ENCODE measurements around the gene IMP4. TPM values are rescaled to one million over a fixed set of nuclear protein-coding genes. Genes with fewer than 3 reads are reported as not detected.

The IMP4 gene
- total RNA-seq, 1 donor from 2014 or later: 36.7 TPM

DNA sequence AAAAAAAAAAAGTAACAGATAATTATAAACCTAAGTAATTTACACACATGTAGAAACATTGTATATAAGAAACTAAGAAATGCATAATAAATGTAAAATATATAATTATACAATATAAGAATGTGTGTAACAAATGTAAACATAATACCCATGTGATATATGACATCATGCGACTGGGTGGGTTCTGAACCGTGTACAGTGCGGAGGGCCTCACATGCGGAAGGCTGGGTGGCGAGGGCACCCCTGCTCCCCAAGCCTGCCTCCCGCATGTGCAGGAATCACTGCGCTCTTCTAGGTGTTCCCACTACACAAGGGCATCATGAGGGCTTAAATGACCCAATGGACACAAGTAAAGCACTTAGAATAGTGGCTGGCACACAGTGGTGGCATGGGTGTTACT lies 15.2 kb downstream of the IMP4 start:
- DNase-seq: no peak

DNA sequence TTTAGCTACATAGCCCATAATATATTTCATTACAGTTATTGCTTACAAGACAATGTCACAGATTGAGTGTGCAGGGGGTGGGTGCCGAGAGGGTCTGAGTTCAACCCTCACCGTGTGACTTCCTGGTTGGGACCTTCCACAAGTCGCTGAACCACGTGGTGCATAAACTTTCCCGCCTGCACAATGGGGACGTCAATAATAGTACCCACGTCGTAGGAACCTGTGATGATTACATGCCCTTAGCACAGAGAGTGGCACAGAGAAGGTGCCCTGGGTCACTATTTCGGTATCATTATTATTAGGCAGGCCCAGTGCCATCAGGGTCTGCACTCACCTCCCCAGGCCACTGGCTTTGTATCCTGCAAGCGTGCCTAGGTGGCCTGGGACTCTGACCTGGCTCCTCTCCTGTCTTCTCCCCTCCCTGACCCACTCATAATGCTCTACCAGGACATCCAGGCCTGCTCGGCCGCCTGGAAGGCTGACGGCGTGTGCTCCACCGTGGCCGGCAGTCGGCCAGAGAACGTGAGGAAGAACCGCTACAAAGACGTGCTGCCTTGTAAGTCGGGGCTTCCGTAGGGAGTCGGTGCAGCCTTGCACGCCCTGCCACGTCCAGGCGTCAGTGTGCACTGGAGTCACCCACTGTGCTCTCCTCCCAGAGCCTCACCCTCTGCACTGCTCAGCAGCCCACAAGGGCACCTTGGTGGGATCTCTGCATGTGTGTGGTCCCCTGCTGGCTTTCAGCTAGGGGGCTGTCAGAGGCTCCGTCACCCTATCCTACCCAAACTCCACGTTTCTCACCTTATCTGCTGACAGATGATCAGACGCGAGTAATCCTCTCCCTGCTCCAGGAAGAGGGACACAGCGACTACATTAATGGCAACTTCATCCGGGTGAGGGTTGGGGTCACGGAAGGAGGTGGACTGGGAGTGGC lies 16.0 kb downstream of the IMP4 start:
- DNase-seq: no peak

DNA sequence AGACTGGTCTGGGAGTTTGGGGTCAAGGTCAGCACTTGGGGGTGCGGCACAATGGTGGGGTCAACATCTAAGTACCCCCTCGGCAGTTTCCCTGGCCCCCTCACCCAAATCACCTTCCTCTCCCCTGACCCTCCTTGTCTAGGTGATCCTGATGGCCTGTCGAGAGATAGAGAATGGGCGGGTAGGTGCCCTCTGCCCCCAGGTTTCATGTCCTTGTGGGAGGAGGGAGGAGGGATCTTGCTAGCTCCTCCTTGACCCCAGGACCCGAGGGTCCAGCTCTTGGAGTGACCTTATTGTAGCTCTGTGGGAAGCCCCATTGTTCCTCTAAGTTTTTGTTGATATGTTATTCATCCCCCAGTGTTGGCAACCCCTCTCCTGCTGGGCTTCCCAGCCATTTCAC lies 16.8 kb downstream of the IMP4 start:
- no peak for DNase-seq

GRCh38 chr2:130363479-130363878 lies 20.8 kb downstream of the IMP4 start:
- DNase-seq: no peak

GRCh38 chr2:130365075-130365474 lies 22.4 kb downstream of the IMP4 start:
- no peak for DNase-seq

DNA sequence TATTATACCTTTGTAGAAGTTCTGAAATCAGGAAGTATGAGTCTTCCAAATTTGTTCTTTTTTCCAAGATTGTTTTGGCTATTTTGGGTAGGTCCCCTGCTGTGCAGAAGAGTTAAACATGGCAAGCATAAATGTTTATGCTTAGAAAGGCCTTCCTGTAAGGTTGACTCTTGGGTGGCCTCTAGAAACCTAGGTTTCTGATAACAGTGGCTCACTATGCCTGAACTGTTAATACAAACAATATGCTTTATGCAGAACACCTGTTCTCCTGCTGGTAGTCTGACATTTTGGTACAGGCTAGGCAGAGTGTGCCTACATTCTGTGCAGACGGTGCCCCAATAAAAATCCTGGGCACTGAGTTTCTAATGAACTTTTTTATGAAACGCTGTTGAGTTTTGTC lies 23.3 kb downstream of the IMP4 start:
- DNase-seq: no peak

- no peak for DNase-seq
These were observed 24.0 kb downstream of the IMP4 start for GRCh38 chr2:130366720-130367119.

GRCh38 chr2:130368786-130369185 lies 26.1 kb downstream of the IMP4 start:
- no peak for DNase-seq

DNA sequence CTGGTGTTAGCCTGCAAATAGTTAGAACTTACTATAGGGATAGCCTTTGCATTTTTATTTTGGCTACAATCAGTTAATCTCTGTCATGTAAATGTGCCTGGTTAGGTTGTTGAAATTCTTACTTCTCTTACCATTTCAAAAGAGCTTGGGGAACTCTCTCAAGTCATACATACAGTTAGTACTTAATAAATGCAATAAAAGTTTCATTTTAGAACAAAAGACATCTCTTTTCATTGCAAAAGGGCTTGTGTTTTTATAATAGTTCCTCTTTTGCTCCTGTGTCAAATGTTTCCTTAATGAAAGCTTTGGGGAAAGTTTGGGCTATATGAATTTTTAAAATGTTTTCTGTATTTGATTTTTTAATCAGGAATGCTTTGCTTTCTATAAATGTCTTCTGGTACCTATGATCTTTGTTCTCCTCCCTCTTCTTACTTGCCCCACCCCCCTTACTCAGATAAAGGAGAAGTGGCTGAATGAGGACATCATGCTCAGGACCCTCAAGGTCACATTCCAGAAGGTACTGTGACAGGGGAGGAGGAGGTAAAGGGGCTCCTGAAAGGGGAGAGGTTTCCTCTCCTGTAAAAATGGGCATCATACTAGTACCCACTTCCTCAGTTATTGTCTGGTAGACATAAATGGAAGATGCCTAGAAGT lies 26.7 kb downstream of the IMP4 start:
- no peak for DNase-seq

GRCh38 chr2:130369965-130370341 lies 27.3 kb downstream of the IMP4 start:
- DNase-seq: no peak

DNA sequence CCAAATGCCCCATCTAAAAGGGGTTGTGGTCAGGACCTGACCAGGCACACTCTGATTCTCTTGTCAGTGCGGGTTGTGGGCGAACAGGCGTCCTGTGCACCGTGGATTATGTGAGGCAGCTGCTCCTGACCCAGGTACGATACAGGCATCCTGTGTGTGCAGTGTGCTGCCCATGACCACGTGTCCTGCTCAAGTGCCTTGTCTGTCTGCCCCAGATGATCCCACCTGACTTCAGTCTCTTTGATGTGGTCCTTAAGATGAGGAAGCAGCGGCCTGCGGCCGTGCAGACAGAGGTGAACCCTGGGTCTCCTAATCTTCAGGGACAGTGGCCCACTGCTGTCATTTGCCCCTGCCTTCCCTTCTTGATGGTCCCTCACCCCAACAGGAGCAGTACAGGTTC lies 27.8 kb downstream of the IMP4 start:
- no peak for DNase-seq

GRCh38 chr2:130371723-130372054 lies 29.0 kb downstream of the IMP4 start:
- DNase-seq: no peak

DNA sequence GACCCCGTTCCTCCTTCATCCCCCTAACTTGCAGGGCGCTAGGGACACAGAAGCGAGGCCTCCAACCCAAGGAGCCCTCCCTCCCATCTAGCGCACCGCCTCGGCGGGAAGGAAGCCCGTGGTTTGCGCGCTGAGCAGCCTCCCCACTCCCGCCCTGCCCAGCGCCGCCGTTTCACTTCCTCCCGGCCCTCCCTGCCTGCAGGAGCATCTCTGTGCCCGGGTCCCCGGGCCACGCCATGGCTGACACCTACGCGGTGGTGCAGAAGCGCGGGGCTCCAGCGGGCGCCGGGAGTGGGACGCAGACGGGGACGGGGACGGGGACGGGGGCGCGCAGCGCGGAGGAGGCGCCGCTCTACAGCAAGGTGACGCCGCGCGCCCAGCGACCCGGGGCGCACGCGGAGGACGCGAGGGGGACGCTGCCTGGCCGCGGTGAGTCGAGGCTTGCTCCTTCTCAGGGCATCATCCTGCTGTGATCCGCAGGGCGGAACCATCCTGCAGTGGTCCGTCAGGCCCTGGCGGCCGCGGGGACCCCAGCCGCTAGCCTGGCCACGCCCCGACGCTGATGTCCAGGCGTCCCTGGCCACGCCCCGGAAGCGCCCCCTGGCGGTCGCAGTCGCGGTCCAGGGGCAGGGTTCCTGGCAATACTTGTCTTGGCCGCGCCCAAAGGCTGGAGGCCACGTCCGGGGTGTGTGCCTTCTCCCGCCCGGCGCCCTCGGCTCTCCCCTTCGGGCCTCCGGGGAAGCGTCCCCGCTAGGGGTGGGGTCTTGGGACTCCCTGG lies 29.5 kb downstream of the IMP4 start:
- peak; percentile 68 for DNase-seq

DNA sequence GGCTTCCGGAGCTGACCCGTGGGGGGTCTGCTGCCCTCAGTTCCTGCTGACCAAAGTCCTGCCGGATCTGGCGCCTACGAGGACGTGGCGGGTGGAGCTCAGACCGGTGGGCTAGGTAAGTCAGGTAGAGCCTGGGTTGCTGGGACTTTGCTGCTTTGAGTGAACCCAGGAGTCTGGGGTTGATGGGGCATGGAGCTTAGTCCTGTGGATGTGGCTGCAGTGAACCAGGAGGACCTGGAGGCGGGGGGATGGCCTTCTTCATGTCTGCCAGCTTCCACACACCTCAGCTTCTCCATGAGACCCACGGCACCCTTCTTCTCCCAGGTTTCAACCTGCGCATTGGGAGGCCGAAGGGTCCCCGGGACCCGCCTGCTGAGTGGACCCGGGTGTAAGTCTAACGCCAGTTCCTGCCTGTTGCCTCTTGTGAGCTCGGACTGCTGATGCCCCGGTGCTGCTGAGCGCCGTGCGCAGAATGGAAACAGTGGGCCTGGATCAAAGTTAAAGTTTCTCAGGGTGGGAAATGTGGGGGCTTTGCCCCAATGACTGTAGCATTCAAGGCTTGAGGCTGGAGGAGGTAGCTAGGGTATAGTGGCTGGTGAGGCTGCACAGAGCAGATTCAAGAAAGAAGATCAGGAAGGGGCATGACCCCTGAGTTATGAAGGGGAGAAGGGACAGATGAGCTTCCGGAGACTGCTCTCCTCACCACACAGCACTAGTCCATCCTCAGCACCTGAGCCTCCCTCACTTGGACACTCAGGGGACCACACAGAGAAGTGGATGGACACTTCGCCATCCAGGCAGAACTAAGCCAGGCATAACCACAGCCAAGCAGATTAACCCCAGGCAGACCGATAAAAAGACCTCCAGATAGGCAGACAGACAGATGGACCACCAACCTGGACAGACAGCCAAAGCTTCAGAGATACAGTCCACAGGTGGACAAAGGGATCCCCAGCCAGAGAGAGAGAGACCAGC lies 30.4 kb downstream of the IMP4 start:
- no peak for DNase-seq

GRCh38 chr2:130373808-130374365 lies 31.2 kb downstream of the IMP4 start:
- no peak for DNase-seq

DNA sequence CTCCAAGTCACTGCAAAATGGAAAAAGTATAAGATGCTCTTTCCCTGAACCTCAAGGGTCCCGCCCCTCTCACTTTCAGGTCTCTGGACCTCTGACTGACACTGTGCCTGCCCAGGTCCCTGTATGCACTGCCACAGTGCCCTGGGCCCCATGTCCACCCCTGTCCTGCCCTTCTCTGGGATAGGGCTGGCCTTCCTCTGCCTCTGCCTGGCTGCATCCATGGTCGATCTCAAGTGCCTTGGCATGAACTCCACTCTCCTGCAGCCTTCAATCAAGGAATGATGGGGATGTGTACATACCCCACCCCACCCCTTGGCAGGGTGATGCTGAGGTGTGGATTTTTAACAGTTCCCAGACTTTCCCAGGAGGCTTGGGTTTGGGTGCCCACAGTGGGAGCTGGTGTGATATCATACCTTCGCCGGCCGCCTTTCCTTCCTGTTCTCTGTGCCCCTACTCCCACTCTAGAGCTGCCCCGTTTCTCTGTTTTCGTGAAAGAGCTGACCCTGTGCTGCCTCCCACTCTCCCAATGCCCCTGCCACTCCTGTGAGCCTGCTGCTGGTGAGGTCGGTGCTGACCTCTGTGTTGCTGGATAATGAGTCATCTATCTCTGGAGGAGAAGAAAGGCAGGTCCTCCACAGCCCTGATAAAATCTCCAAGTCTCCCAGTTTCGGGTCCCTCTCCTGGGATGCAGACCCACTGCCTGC lies 32.0 kb downstream of the IMP4 start:
- DNase-seq: no peak

DNA sequence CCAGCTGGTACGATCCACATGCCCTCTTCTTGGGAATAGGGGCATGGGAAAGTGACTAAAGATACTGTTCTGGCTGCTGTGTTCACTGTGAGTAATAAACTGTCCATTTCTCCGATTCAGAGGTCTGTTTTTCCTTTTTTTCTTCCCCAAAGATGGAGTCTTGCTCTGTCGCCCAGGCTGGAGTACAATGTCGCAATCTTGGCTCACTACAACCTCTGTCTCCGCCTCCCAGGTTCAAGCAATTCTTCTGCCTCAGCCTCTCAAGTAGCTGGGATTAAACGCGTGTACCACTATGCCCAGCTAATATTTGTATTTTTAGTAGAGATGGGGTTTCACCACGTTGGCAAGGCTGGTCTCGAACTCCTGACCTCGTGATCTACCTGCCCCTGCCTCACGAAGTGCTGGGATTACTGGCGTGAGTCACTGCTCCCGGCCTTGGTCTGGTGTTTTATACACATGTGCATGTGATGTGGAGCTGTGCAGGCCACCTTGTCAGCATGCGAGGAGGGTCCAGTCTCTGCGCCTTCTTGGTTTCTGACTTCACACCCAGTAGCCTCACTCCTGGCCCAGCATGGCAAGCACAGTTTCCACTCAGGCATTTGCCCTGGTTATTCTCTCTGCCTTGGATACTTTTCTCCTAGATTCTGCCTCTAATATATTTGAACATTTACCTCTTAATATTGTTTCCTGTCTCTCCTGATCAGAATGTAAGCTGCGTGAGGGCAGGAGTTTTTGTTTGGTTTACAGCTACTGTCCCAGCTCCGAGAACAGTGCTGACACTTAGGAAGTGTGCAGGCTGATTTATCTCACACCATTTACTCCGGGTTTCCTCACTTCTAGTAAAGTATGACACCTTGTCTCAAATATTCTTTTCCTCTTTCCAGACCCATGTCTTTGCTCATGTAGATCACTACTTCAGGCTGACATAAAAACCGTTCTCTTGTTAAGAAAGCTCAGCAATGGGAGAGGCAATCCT lies 32.9 kb downstream of the IMP4 start:
- DNase-seq: no peak

GRCh38 chr2:130376433-130377293 lies 34.0 kb downstream of the IMP4 start:
- no peak for DNase-seq

- no peak for DNase-seq
These were observed 34.8 kb downstream of the IMP4 start for GRCh38 chr2:130377491-130377890.
